Smooth muscle cell (in vitro differentiated cells): ENCODE data around the gene TARDBP. TPM values are rescaled to one million over a fixed set of nuclear protein-coding genes. Genes with fewer than 3 reads are reported as not detected.
"Not testable (repeated sequence)": the region's sequence is repeated elsewhere in the genome, so short reads cannot be mapped to it uniquely, and the experiment has no call there.

Experiments used
- DNase-seq: peaks from one replicate; lab custom pipeline; 2025; ENCODE audit not compliant: unreplicated experiment; lab: John Stamatoyannopoulos, UW
- H2AFZ ChIP-seq: fragments of 200-600 bp; sonication (generic); 2 replicates; pipeline ENCODE4 v1.6.0; 2016; ENCODE audit warnings: antibody characterized with exemption, low read depth, mild to moderate bottlenecking
- H3F3A ChIP-seq: fragments of 200-600 bp; sonication (generic); 2 replicates; pipeline ENCODE4 v1.6.0; 2017; ENCODE audit warnings: antibody characterized with exemption, low read depth
- H3K27ac ChIP-seq: fragments of 200-600 bp; sonication (generic); 2 replicates; pipeline ENCODE4 v1.5.1; 2016; ENCODE audit warnings: low read depth, mild to moderate bottlenecking
- H3K27me3 ChIP-seq: fragments of 200-600 bp; sonication (generic); 2 replicates; pipeline ENCODE4 v1.6.1; 2016; ENCODE audit warnings: low read depth, mild to moderate bottlenecking
- H3K36me3 ChIP-seq: fragments of 200-600 bp; sonication (generic); 2 replicates; pipeline ENCODE4 v1.5.1; 2016; ENCODE audit warnings: low read depth
- H3K4me1 ChIP-seq: fragments of 200-600 bp; sonication (generic); 2 replicates; pipeline ENCODE4 v1.5.1; 2016; ENCODE audit warnings: low read depth
- H3K4me2 ChIP-seq: fragments of 200-600 bp; sonication (generic); 2 replicates; pipeline ENCODE4 v1.6.0; 2016; ENCODE audit warnings: mild to moderate bottlenecking
- H3K4me3 ChIP-seq: fragments of 200-600 bp; sonication (generic); 2 replicates; pipeline ENCODE4 v1.5.1; 2016; ENCODE audit warnings: mild to moderate bottlenecking
- H3K79me2 ChIP-seq: fragments of 200-600 bp; sonication (generic); 2 replicates; pipeline ENCODE4 v1.6.0; 2016; ENCODE audit warnings: low read depth, mild to moderate bottlenecking
- H3K9ac ChIP-seq: fragments of 200-600 bp; sonication (generic); 2 replicates; pipeline ENCODE4 v1.6.0; 2016; ENCODE audit warnings: low read depth
- H3K9me3 ChIP-seq: fragments of 200-600 bp; sonication (generic); replicated peaks from 2 replicates; pipeline ENCODE4 v1.5.1; 2016; ENCODE audit warnings: low read depth
- H4K20me1 ChIP-seq: fragments of 200-600 bp; sonication (generic); 2 replicates; pipeline ENCODE4 v1.6.0; 2016; ENCODE audit warnings: low read depth
- CTCF ChIP-seq: fragments of 200-600 bp; sonication (generic); IDR thresholded peaks from 2 replicates; pipeline ENCODE4 v1.5.1; 2017; ENCODE audit warnings: borderline replicate concordance, mild to moderate bottlenecking, antibody characterized with exemption; ENCODE audit not compliant: insufficient read depth, poor library complexity, severe bottlenecking
- WGBS: methylation state at CpG from one replicate; pipeline ENCODE4 v1.1.7; 2016; ENCODE audit warnings: low lambda C conversion rate; 5-methylcytosine and 5-hydroxymethylcytosine counted together
- polyA plus RNA-seq: library from polyadenylated mRNA; unstranded; fragments of >200 nt; fragmentation: Nextera tagmentation; extraction: Ambion mirVana; gene quantifications from 2 replicates; pipeline ENCODE4 v1.2.1, GENCODE V29; 2016
- total RNA-seq: library from RNA; depleted of rRNA; stranded (reverse); fragments of >200 nt; gene quantifications from 2 replicates; pipeline ENCODE4 v1.2.3, GENCODE V29; 2014

The TARDBP gene
- total and polyA plus RNA-seq, 2 experiments from 2014 or later: 90.6 to 105 TPM

DNA sequence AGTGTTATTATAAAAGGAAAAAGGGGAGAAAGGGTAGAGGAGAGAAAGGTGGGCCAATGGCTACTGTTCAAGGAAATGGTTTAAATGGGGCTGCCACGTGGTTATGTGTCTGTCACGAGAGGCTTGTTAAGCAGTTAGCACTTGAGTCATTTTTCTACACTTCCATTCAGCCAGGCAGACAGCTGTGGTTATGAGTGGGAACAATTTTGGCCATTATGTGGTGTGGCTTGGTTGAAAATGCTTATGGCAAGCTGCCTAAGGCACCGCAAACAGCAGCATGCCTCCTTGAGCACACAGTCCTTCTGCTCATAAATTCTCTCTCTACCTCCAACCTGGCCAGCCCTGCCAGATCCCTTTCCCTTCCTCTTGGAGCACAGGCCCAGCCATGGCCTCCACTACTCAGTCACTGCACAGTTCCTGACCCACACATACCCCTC, 50.5 kb downstream of the TARDBP start:
- Histone ChIP-seq H3K27me3 (no peaks in the 10 kb centered on the region), H3K4me2 (no peak overlapping the region), H3K4me3 (no peak overlapping the region), H3K9me3 (no peaks in the 10 kb centered on the region), H4K20me1 (no peaks in the 10 kb centered on the region), H3K27ac (no peak overlapping the region), H3K4me1 (peaks cover 12% of the 10 kb centered on the region), H3K79me2 (peaks cover 24% of the 10 kb centered on the region), H3K36me3 (peaks cover 7% of the 10 kb centered on the region), H3F3A (peaks cover 9% of the 10 kb centered on the region), H2AFZ (no peak overlapping the region), H3K9ac (no peak overlapping the region)
- no peak for TF ChIP-seq CTCF
- 77% methylated on average over 3 of the region's 3 CpGs for WGBS
- no peak for DNase-seq

GRCh38 chr1:11063937-11064537, 51.6 kb downstream of the TARDBP start:
- peaks cover 13% of the 10 kb centered on the region for H3K79me2 ChIP-seq
- not testable (repeated sequence) for H3K27ac ChIP-seq, H3K9ac ChIP-seq, H3K36me3 ChIP-seq, H3F3A ChIP-seq, H3K27me3 ChIP-seq, H3K9me3 ChIP-seq, H3K4me1 ChIP-seq, DNase-seq, H3K4me3 ChIP-seq, H3K4me2 ChIP-seq, H4K20me1 ChIP-seq, H2AFZ ChIP-seq
- 95% methylated on average over 18 of the region's 18 CpGs for WGBS

DNA sequence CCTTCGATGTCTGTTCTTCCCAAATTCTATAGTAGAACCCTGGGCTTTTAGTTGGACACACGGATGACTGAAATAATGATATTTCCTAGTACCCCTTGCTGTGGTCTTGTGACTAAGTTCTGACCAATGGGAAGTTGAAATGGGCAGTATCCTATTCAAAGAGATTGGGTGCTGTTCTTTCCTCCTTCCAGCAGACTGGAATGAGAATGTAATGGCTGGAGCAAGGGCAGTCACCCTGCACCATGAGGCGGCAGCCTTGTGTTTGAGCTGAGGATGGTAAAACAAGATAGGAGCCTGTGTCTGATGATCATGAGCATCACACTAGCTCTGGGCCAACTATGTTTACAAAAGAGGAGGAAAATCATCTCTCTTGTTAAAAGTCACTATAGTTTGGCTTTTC, 52.5 kb downstream of the TARDBP start:
- 100% methylated on average over 3 of the region's 3 CpGs for WGBS
- Histone ChIP-seq H3K9ac (no peak overlapping the region), H3K27ac (no peak overlapping the region), H3K79me2 (peaks cover 7% of the 10 kb centered on the region), H4K20me1 (no peaks in the 10 kb centered on the region), H3K36me3 (peaks cover 7% of the 10 kb centered on the region), H3F3A (peaks cover 9% of the 10 kb centered on the region), H3K4me1 (peaks cover 5% of the 10 kb centered on the region), H2AFZ (no peak overlapping the region), H3K9me3 (no peaks in the 10 kb centered on the region), H3K27me3 (no peaks in the 10 kb centered on the region), H3K4me2 (no peak overlapping the region), H3K4me3 (no peak overlapping the region)
- no peak for DNase-seq
- no peak for TF ChIP-seq CTCF

DNA sequence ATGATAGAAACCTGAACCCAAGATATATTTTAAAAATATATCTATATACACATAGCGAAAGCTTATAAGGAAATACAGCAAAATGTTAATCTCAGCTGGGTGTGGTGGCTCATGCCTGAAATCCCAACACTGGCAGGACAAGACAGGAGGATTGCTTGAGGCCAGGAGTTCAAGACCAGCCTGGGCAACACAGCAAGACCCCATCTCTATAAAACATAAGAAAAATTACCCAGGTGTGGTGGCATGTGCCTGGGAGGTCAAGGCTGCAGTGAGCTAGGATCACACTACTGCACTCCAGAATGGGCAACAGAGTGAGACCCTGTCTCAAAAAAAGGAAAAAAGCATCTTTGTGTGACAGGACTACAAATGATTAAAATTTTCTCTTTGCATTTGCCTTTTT, 53.3 kb downstream of the TARDBP start:
- Histone ChIP-seq H3K27me3 (no peaks in the 10 kb centered on the region), H3K4me2 (no peak overlapping the region), H3K36me3 (peaks cover 7% of the 10 kb centered on the region), H4K20me1 (no peaks in the 10 kb centered on the region), H3K27ac (no peak overlapping the region), H2AFZ (no peak overlapping the region), H3F3A (peaks cover 3% of the 10 kb centered on the region), H3K9ac (no peak overlapping the region), H3K4me1 (peaks cover 3% of the 10 kb centered on the region), H3K79me2 (peaks cover 7% of the 10 kb centered on the region), H3K9me3 (no peaks in the 10 kb centered on the region), H3K4me3 (no peak overlapping the region)
- 100% methylated on average over 1 of the region's 1 CpG for WGBS
- DNase-seq: no peak
- TF ChIP-seq CTCF: no peak
